Islet of Langerhans (tissue), 1 donor: ENCODE data around the gene CRYM.
"Not testable (repeated sequence)": the region's sequence is repeated elsewhere in the genome, so short reads cannot be mapped to it uniquely, and the experiment has no call there.

Experiments used
- FAIRE-seq: peaks from one replicate; lab custom pipeline; 2011; peaks lifted over from hg19 to GRCh38; lab: Jason Lieb, UNC

Gene CRYM

DNA sequence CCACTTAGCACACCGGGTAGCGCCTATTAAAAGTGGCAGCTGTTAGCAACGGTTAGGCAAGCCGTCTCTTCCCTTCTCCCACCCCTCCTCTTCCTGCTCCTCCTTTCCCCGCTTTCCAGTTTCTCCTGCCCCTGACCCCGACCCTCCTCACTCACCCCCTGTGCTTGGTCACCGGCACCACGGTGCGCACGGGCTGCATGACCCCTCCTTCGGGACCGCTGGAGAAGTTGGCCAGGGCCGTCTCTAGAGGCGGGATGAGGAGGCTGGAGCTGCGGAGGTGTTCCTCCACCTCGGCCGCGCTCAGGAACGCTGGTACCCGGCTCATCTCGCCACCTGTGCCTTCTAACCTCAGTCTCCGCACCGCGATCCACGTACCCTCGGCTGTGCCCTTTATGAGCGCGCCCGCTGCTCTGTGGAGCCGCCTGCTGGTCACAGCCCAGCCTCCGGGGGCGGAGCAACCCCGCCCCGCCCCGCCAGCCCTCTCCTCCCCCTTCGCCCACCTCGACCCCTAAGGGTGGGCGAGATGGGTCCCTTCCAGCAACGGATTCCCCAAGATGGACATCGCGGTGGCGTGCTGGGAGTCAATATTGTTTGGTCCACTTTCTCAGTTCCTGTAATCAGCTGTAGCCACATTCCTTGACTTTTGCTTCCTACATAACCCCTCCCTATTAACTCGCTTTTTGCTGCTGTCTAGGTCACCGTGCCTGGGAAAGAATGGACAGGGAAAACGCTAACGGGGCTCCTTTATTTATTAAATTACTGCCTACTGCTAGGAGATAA is at the start of gene CRYM:
Gene CRYM (minus strand): TSS at position 364 of the 780 bp plus-strand sequence. CDS start 39 bp downstream, at position 325.
- no peak for FAIRE-seq

DNA sequence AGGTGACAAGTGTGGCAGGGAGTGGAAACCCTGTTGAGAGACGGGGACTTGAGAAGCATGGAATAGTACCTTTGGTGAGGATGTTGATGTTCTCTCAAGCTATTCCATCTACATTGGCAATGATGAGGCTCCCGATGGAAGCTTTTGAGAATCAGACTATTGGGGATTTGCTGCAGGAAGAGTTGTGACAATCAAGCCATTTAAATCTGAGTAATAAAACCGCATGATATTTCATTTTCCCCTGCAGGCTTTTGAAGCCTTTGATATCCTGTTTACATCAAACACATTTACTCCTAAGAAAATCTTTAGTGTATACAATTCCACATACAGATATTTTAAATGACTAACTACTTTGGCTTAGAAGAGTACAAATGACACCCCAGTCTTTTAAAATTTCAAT is 49.0 kb upstream of the CRYM start:
- FAIRE-seq: no peak

DNA sequence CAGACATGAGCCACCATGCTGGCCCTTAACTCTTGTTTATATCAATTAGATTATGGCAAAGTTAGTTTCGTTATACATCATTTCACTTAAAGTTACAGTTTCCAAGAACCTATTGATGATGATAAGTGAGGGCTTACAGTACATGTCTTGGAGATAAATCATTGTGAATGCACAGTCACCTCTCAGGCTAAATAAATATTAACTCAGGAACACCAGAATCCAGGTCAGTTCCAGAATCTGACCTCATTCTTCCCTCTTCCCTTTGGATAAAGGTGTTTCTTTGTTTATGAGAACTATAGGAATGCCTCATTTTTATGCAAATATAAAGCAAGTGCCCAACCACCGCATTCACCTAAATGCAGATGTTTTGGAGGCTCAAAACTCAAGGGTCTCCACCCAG is 48.4 kb upstream of the CRYM start:
- no peak for FAIRE-seq

DNA sequence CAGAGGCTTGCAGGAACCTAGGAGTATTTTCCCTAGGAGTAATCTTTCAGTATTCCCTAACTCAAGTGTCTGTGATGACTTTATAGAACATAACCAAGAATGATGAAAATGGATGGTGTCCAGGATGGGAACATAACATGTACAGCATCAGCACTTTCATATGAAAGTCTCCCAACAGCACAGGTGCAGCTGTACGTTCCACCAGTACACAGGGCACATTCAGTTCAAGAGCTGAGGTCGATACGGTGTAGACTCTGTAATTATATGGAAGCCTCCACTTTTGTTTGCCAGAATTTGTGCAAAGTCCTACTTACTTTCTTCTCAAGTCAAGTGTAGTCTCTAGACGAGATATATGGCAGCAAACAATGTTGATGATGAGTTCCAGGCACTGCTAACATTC is 46.2 kb upstream of the CRYM start:
- FAIRE-seq: no peak

DNA sequence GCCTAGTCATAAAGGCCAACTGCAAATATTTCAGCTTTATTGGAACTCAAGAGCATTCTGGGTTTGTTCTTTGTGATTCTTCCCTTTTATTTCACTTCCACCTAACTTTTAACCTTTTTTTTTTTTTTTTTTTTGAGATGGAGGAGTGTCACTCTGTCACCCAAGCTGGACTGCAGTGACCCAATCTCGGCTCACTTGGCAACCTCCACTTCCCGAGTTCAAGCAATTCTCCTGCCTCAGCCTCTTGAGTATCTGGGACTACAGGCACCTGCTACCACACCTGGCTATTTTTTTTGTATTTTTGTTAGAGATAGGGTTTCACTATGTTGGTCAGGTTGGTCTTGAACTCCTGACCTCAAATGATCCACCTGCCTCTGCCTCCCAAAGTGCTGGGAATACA is 44.2 kb upstream of the CRYM start:
- not testable (repeated sequence) for FAIRE-seq

DNA sequence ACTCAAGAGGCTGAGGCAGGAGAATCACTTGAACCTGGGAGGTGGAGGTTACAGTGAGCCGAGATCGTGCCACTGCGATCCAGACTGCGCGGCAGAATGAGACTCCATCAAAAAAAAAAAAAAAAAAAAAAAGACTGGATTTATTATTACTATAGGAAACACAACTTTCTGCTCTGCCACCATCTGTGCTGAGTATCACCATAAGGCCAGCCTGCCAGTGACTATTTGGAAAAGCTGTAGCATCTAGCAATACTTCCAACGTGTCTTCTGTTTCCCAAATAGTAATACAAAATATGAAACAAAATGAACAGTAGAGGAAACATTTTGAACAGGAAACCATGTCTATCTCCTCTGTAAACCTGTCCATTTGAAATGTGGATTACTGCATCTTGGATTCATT is 43.6 kb upstream of the CRYM start:
- no peak for FAIRE-seq

DNA sequence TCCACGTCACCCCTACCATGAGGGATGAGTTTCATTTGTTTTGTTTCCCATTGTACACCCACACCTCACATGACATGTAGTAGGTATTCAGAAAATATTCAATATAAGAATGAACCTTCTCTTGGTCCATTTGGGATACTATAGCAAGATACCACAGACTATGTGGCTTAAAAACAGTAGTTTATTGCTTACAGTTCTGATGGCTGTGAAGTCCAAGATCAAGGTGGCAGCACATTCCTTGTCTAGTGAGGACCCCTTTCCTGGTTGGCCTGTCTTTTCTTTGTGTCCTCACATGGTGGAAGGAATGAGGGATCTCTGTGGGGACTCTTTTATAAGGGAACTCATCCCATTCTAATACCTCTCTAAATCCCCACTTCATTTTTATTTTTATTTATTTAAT is 36.2 kb upstream of the CRYM start:
- FAIRE-seq: no peak

DNA sequence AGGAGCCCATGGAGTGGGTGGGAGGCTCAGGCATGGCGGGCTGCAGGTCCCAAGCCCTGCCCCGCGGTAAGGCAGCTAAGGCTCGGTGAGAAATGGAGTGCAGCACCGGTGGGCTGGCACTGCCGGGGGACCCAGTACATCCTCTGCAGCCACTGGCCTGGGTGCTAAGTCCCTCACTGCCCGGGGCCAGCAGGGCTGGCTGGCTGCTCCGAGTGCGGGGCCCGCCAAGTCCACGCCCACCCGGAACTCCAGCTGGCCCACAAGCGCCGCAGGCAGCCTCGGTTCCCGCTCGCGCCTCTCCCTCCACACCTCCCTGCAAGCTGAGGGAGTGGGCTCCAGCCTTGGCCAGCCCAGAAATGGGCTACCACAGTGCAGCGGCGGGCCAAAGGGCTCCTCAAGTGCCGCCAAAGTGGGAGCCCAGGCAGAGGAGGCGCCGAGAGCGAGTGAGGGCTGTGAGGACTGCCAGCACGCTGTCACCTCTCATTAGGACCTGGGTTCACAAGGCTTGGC is 34.8 kb upstream of the CRYM start:
- not testable (repeated sequence) for FAIRE-seq

DNA sequence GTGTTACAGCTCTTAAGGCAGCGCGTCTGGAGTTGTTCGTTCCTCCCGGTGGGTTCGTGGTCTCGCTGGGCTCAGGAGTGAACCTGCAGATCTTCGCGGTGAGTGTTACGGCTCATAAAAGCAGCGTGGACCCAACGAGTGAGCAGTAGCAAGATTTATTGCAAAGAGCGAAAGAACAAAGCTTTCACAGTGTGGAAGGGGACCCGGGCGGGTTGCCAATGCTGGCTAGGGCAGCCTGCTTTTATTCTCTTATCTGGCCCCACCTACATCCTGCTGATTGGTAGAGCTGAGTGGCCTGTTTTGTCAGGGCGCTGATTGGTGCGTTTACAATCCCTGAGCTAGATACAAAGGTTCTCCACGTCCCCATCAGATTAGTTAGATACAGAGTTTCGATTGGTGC is 34.0 kb upstream of the CRYM start:
- not testable (repeated sequence) for FAIRE-seq

DNA sequence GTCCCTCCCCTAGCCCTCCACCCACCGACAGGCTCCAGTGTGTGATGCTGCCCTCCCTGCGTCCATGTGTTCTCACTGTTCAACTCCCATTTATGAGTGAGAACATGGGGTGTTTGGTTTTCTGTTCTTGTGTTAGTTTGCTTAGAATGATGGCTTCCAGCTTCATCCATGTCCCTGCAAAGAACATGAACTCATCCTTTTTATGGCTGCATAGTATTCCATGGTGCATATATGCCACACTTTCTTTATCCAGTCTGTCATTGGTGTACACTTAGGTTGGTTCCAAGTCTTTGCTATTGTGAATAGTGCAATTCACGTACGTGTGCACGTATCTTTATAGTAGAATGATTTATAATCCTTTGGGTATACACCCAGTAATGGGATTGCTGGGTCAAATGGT is 28.6 kb upstream of the CRYM start:
- FAIRE-seq: not testable (repeated sequence)

DNA sequence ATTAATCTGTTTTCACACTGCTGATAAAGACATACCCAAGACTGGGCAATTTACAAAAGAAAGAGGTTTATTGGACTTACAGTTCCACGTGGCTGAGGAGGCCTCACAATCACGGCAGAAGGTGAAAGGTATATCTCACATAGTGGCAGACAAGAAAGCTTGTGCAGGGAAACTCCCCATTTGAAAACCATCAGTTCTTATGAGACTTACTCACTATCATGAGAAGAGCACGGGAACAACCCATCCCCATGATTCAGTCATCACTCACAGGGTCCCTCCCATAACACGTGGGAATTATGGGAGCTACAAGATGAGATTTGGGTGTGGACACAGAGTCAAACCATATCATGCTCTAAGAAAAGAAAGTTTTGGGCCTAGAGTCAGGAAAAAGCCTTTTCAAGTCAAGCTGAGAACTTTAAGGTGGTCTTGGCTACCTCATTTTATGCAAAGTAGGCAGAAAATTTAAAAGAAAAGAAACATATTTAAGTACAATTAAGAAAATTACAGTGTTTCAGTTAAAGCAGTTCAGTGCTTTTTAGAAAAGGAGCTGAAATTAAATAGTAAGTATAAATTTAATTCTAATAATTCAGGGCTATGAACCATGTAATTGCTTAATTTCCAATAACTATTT is 24.9 kb upstream of the CRYM start:
- FAIRE-seq: no peak

DNA sequence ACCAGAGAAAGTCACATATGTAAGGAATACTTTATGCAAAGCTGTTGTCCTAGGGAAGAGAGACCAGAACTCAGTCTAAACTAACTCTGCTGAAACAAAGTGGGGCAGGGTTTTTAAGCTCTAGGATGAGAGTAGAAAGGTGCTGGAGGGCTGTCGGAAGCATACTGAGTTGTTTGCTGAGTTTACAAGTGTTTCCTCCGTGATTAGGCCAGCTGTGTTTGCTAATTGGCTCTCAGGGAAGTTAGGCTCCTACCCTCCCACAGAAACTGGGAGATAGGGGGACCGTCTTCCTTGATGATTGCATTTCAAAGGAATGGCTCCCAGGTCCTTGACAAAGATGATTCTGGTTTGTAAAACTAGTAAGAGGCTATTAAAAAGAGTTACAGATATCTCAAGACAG is 24.4 kb upstream of the CRYM start:
- no peak for FAIRE-seq

DNA sequence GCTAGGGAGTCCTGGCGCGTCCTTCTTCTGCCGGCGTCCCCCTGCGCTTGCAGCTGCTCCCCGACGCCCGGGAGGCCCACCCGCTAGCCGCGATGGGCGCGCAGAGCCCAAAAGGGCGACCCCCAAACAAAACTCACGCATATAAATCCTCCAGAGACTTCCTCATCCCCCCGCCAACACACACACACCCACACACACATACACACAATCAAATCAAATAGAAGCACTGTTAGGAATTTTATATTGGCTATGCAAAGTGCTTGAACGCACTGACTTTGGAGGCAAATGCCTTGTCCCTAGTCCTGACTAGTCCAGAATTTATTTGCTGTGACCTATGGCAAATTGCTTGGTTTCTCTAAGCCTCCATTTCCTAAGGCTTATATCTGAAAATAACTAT is 23.8 kb upstream of the CRYM start:
- FAIRE-seq: no peak

DNA sequence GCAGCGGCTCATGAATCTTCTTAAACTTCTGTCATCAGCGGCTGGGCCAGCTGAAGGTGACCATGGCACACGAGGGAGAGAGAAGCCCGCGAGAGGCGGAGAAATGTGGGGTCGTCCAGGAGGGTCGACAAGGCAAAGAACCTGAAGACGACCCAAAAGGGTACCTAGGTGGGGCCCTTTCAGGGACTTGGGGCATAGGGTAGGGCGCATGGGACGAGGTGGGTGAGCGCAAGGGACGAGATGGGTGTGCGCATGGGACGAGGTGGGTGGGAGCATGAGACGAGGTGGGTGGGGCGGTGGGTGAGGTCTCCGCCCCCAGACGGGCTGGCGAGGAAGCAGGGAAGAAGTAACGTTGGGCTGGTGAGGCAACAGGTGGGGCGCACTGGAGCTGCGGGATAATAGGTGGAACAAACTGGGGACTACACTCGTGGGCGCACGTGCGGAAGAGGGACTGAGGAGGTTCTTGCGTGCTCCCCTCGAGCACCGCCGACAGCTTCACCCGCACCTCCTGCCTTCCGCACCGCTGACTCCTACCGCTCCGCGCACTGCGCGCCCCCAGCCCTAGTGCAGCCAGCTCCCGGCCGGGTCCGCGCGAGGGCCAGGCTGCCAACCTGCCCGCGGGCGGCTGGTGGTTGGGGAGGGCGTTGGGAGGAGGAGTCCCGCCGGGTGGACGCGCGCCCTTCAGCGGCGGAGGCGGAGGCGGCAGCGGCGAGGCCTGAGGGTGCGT is 23.2 kb upstream of the CRYM start:
- no peak for FAIRE-seq

DNA sequence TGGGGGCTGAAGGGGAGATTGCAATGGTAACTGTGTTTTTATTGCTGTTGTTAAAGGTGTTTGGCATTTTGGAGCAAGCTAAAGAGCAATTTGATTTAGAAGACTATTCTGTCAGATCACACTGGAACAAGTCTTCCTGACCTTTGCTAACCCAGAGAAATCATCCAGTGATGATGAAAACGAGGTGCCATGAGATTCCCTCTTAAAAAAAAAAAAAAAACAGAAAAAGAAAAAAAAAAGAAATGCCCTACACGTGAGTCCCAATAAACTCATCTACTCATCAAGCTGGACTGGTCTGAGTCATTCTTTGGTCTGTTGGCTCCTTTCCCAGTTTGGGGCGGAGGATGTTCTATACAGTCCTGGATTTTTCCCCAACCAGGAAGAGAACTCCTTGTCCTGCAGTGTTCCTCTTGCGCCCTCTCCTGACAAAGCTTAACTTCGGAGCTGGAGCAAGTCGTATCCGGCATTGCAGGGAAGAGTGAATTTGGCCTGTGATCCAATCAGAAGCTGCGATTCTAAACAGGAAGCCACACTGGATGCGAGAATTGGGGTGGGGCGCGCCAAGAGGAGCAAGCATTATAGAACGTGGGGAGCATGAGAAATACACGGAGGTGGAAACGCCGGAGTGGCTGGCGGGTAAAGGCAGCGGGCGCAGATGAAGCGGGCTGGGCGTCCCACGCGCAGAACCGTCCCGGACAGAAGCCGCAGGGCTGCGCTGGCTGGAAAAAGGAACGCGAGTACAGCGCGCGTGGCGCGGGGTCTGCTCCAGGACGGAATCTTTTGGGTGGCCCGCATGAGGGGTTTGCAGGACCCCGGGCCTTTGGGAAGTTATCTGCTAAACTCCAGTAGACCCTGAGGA is 22.4 kb upstream of the CRYM start:
- FAIRE-seq: peak; percentile 96

DNA sequence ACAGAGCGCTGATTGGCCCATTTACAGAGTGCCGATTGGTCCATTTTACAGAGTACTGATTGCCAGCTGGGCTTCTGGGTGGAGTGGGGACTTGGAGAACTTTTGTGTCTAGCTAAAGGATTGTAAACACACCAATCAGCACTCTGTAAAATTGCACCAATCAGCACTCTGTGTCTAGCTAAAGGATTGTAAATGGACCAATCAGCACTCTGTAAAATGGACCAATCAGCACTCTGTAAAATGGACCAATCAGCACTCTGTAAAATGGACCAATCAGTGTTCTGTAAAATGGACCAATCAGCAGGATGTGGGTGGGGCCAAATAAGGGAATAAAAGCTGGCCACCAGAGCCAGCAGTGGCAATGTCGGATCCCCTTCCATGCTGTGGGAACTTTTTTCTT is 11.7 kb upstream of the CRYM start:
- FAIRE-seq: not testable (repeated sequence)

DNA sequence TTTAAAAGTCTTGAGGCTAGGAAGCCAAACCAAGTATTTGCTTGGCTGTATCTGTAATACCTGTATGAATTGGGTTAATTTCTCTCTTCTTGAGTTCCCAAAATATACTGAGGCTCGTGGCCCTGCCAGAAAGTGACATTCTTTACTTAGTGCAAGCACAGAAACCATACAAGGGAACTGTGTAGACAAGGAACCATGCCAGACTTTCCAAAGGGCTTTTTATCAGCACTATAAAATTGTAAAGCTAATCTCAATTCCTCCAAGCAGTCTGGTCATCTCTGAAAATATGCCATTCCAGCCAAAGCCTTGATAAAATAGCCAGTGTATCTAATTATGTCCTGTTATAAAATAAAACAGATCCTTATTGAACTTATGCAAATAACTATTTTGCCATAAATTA is 7.2 kb upstream of the CRYM start:
- no peak for FAIRE-seq

DNA sequence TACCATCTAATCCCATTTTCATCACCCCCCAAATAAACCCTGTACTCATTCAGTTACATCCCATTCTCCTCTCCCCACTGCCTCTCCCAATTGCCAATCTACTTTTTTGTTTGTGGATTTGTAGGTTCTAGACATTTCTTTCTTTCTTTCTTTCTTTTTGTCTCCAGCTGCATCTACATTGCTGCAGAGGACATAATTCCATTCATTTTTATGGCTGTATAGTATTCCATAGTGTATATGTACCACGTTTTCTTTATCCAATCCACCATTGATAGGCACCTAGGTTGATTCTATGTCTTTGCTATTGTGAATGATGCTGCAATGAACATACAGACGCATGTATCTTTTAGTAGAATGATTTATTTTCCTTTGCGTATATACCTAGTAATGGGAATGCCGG is 6.3 kb upstream of the CRYM start:
- no peak for FAIRE-seq

DNA sequence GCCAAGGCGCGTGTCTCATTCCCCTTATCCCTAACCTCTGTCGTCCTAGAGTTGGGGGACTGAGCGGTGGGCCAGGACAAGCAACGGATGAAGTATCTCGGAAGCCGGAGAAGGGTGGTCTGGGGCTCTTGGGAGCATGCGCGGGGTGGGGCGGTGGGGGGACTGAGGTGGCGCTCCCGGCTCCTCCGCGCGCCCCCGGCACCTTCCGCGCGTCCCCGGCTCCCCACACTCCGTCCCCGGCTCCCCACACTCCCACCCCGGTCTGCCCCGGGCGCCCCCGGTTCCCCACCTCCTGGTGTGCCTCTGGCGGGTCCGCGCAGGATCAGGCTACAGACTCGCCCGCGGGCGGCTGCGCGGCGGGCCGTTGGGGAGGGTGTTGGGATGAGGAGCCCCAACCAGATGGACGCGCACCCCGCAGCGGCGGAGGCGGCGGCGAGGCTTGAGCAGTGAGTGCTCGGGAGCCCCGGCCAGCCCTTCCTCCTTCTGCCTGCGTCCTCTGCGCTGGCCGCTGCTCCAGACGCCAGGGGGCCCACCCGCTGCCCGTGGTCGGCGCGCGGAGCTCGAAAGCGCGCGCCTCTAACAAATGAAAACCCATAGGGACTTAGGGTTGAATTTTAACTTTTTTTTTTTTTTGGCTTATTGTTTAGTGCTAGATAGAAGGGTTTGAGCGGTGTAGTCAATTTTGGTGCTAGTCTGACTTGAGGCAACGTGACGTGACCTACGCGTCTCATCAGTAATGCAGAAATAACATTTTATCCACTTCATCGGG is 5.6 kb upstream of the CRYM start:
- no peak for FAIRE-seq

DNA sequence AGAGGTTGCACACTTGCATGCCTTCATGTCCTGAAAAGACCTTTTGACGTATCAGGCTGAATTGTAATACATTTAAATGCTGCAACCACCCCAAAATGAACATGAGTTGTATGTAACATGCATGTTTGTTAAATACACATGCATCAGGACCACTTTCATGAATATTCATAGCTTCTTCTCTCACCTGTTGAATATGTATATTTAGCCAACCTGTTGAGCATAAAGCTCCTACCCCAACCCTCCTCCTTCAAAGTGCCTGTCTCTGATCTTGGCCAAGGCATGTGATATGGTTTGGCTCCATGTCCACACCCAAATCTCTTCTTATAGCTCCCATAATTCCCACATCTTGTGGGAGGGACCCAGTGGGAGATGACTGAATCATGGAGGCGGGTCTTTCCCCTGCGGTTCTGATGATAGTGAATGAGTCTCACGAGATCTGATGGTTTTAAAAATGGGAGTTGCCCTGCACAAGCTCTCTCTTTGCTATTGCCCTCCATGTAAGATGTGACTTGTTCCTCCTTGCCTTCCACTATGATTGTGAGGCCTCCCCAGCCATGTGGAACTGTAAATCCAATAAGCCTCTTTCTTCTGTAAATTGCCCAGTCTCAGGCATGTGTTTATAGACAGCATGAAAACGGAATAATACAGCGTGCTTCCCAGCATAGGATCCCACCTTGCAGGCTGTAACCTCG is 3.8 kb upstream of the CRYM start:
- FAIRE-seq: no peak

DNA sequence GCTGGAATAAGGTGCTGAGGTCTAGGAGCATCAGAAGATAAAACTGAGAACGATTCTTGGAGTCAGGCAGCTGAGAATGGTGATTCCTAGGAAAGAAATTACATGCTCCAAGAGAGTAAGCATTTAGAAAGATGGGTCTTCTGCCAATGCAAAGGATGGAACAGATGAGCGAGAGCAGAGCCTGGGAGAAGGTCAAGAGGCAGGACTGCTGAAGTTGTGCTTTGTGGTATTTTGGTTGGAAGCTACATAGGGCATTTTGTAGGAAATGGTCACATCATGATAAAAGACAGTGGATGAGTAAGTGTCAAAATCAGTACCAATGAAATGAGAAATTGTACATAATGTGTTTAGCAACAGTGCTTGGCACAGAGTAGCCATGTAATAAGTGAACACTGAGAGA is 1.4 kb upstream of the CRYM start:
- no peak for FAIRE-seq
